Neural crest cell (in vitro differentiated cells): ENCODE measurements around the gene SLC43A2. TPM values are rescaled to one million over a fixed set of nuclear protein-coding genes. Genes with fewer than 3 reads are reported as not detected.
"Not testable (repeated sequence)": the region's sequence is repeated elsewhere in the genome, so short reads cannot be mapped to it uniquely, and the experiment has no call there.

Source experiments
- DNase-seq: peaks from one replicate; pipeline ENCODE4 v3.0.0; 2021; ENCODE audit warnings: low read depth, mixed read lengths, low spot score
- H3K27ac Mint-ChIP-seq: one replicate; pipeline ENCODE4 v1.8.0; 2021; ENCODE audit warnings: mild to moderate bottlenecking, mixed read lengths; ENCODE audit not compliant: unreplicated experiment
- H3K27me3 Mint-ChIP-seq: 2 replicates; pipeline ENCODE4 v1.8.0; 2021; ENCODE audit warnings: low read depth, mild to moderate bottlenecking, mixed read lengths
- H3K36me3 Mint-ChIP-seq: 2 replicates; pipeline ENCODE4 v1.8.0; 2021; ENCODE audit warnings: low read depth, mild to moderate bottlenecking, mixed read lengths
- H3K4me1 Mint-ChIP-seq: 2 replicates; pipeline ENCODE4 v1.8.0; 2021; ENCODE audit warnings: mixed read lengths
- H3K4me3 Mint-ChIP-seq: one replicate; pipeline ENCODE4 v1.8.0; 2021; ENCODE audit warnings: mild to moderate bottlenecking, mixed read lengths
- H3K9me3 Mint-ChIP-seq: 2 replicates; pipeline ENCODE4 v1.8.0; 2021; ENCODE audit warnings: mixed read lengths
- CTCF ChIP-seq: fragments of 200-600 bp; sonication (generic); conservative IDR thresholded peaks from 2 replicates; pipeline ENCODE4 v1.5.0; 2021; ENCODE audit warnings: antibody characterized with exemption, mild to moderate bottlenecking
- total RNA-seq: library from RNA; stranded (reverse); gene quantifications from 2 replicates; pipeline ENCODE4 v1.2.1, GENCODE V29; 2021

Gene SLC43A2
- total RNA-seq, 1 donor from 2014 or later, result 13.9 TPM

DNA sequence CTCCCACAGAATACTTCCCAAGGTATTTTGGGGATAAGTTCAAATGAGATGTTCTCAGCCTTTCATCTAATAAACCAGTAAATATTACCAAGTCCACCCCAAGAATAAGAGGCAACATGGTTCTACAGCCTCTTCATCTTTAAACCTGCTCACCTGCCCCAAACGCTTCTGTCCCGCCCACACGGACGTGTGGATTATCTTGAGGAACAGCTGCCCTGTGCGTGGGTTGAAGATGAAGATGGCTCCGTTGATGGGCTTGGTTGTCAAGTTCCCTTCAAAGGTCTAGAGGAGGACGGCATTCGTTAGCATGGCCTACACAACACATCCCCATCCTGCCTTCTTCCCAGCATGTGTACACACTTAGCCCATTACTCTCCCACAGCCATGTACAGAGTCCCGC is 29.5 kb upstream of the SLC43A2 start:
- no peaks in the 10 kb centered on the region for H3K27me3 Mint-ChIP-seq
- no peak overlapping the region for H3K4me3 Mint-ChIP-seq
- H3K9me3 Mint-ChIP-seq, result no peaks in the 10 kb centered on the region
- H3K4me1 Mint-ChIP-seq, result no peaks in the 10 kb centered on the region
- DNase-seq, result no peak
- peaks cover 62% of the 10 kb centered on the region for H3K36me3 Mint-ChIP-seq
- TF ChIP-seq CTCF, result no peak
- H3K27ac Mint-ChIP-seq, result no peak overlapping the region

- H3K27me3 Mint-ChIP-seq, result no peaks in the 10 kb centered on the region
- peaks cover 37% of the 10 kb centered on the region for H3K36me3 Mint-ChIP-seq
- no peak overlapping the region for H3K27ac Mint-ChIP-seq
- no peak overlapping the region for H3K4me3 Mint-ChIP-seq
- no peaks in the 10 kb centered on the region for H3K4me1 Mint-ChIP-seq
- no peak for DNase-seq
- no peak for TF ChIP-seq CTCF
- H3K9me3 Mint-ChIP-seq, result no peaks in the 10 kb centered on the region
Measured at GRCh38 chr17:1653735-1654134, 25.1 kb upstream of the SLC43A2 start.

DNA sequence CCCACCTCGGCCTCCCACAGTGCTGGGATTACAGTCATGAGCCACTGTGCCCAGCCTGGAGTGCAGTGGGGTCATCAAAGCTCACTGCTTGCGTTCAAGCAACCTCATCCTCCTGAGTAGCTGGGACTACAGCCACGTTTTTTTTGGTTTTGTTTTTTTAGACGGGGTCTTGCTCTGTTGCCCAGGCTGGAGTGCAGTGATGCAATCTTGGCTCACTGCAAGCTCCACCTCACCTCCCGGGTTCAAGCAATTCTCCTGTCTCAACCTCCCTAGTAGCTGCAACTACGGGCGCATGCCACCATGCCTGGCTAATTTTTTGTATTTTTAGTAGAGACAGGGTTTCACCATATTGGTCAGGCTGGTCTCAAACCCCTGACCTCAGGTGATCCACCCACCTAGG is 24.2 kb upstream of the SLC43A2 start:
- not testable (repeated sequence) for H3K27ac Mint-ChIP-seq, H3K4me1 Mint-ChIP-seq, H3K27me3 Mint-ChIP-seq, DNase-seq, H3K9me3 Mint-ChIP-seq
- peaks cover 28% of the 10 kb centered on the region for H3K36me3 Mint-ChIP-seq
- H3K4me3 Mint-ChIP-seq, result peak overlapping the region; percentile 59

DNA sequence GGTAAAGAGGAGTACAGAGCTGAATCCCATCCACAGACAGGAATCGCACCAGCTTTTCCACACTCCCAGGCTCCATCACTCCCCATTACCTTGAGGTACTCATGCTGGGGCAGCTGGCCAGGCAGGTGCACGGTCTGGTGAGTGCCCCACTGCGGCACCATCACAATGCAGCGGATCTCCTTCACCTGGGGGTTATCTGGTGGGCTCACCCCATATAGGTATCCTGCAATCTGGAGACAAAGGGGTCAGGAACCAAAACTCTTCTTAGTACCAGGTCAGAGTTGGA is 22.9 kb upstream of the SLC43A2 start:
- H3K4me3 Mint-ChIP-seq, result no peak overlapping the region
- H3K9me3 Mint-ChIP-seq, result no peaks in the 10 kb centered on the region
- H3K36me3 Mint-ChIP-seq, result peaks cover 20% of the 10 kb centered on the region
- H3K27ac Mint-ChIP-seq, result no peak overlapping the region
- no peak for DNase-seq
- H3K4me1 Mint-ChIP-seq, result peaks cover 8% of the 10 kb centered on the region
- no peaks in the 10 kb centered on the region for H3K27me3 Mint-ChIP-seq
- TF ChIP-seq CTCF, result no peak

DNA sequence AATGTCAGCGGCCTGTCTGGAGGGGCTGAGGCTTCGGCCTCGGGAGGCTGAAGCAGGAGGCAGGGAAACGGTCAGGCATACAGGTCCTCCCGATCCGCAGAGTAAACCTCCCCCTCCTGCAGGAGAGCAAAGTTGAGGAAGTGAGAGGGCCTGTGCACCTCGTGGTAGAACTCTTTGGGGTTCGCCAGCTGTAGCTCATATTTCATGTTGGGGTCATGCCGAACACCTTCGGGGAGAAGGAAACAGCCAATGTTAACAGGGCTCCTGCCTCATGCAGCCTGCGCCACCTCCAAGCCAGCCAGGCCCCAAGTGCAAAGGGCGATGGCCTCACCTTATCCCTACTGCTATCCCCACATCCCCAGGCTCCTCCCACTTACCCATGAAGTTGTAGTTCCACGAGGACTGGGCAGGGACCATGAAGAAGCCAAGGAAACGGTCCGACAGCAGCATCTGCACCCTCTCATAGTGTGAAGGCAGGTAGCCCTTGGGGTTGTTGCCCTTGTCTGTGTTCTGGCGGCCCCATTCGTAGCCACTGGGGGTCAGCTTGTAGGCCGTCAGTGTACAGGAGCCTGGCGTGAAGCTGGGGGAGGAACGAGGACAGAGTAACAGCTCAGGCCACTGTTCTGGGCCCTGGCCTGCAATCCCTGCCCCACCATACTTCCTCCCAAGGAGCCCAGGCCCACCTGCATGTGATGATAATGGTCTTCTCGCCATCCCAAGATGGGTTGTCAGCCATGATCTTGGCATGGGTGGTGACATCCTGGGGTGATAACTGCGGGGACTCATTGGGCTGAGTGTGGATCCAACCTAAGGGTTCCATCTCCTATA is 22.3 kb upstream of the SLC43A2 start:
- H3K4me3 Mint-ChIP-seq, result peak overlapping the region; percentile 31
- peaks cover 3% of the 10 kb centered on the region for H3K27me3 Mint-ChIP-seq
- peaks cover 15% of the 10 kb centered on the region for H3K36me3 Mint-ChIP-seq
- no peaks in the 10 kb centered on the region for H3K9me3 Mint-ChIP-seq
- no peak overlapping the region for H3K27ac Mint-ChIP-seq
- DNase-seq, result no peak
- H3K4me1 Mint-ChIP-seq, result peaks cover 13% of the 10 kb centered on the region
- no peak for TF ChIP-seq CTCF

- peaks cover 11% of the 10 kb centered on the region for H3K27me3 Mint-ChIP-seq
- H3K4me1 Mint-ChIP-seq, result peaks cover 21% of the 10 kb centered on the region
- H3K27ac Mint-ChIP-seq, result no peak within 1 kb of the TSS
- DNase-seq, result no peak
- no peak for TF ChIP-seq CTCF
- H3K36me3 Mint-ChIP-seq, result peaks cover 13% of the 10 kb centered on the region
- H3K9me3 Mint-ChIP-seq, result no peaks in the 10 kb centered on the region
- H3K4me3 Mint-ChIP-seq, result peak within 1 kb of the TSS; percentile 72
Measured at GRCh38 chr17:1649844-1650501, 21.3 kb upstream of the SLC43A2 start, which contains the start of gene RILP. TSS of gene RILP (minus strand) at chr17:1649866. CDS start at chr17:1649804, 62 bp downstream.
